ENCODE data around the gene KCTD3.

GRCh38 chr1:215603319-215603718 lies 36.2 kb downstream of the KCTD3 start:
- TF ChIP-seq CTCF (IDR thresholded peaks at IDR 0.05) (no peak), POLR2A (IDR thresholded peaks at IDR 0.05) (no peak)
